DND-41 (cell line): ENCODE measurements around the gene SEMA4G.

Experiments used
- ATAC-seq: fragments of 200-7000 bp; cut with Tn5 transposase; 3 replicates; pipeline ENCODE4 v1.9.1; 2021; ENCODE audit warnings: low read depth; ENCODE audit not compliant: insufficient read depth
- DNase-seq: peaks from one replicate; pipeline ENCODE4 v3.0.0-alpha.2; 2020
- H2AFZ ChIP-seq: 2 replicates; pipeline ENCODE4 v1.6.0; 2012; ENCODE audit warnings: low read depth, low read length
- H3K27ac ChIP-seq: 2 replicates; pipeline ENCODE4 v1.5.1; 2012; ENCODE audit warnings: low read length, inconsistent platforms
- H3K27me3 ChIP-seq: fragments of 200-600 bp; sonication (generic); 2 replicates; pipeline ENCODE4 v1.6.0; 2012; ENCODE audit warnings: low read length, mild to moderate bottlenecking, inconsistent platforms; ENCODE audit not compliant: insufficient read depth, poor library complexity
- H3K36me3 ChIP-seq: 2 replicates; pipeline ENCODE4 v1.5.1; 2012; ENCODE audit warnings: low read length, inconsistent platforms; ENCODE audit not compliant: insufficient read depth
- H3K4me1 ChIP-seq: 2 replicates; pipeline ENCODE4 v1.5.1; 2012; ENCODE audit warnings: mild to moderate bottlenecking, low read length; ENCODE audit not compliant: insufficient read depth
- H3K4me2 ChIP-seq: 2 replicates; pipeline ENCODE4 v1.6.0; 2012; ENCODE audit warnings: mild to moderate bottlenecking, moderate library complexity, low read length, inconsistent platforms; ENCODE audit not compliant: insufficient read depth
- H3K4me3 ChIP-seq, 2 experiments: fragments of 200-600 bp in 1 of 2; shearing (Covaris generic) in 1 of 2; 2 replicates each; pipeline ENCODE4 v1.5.1; 2012 to 2016; ENCODE audit warnings: inconsistent platforms in 2 of 2, low read length in 2 of 2, mild to moderate bottlenecking in 2 of 2, low read depth in 1 of 2, moderate library complexity in 1 of 2
- H3K79me2 ChIP-seq: 2 replicates; pipeline ENCODE4 v1.6.0; 2012; ENCODE audit warnings: low read length, inconsistent platforms; ENCODE audit not compliant: insufficient read depth
- H3K9ac ChIP-seq: 2 replicates; pipeline ENCODE4 v1.6.0; 2012; ENCODE audit warnings: low read depth, mild to moderate bottlenecking, inconsistent platforms, low read length, moderate library complexity
- H3K9me3 ChIP-seq: 2 replicates; pipeline ENCODE4 v1.5.1; 2012; ENCODE audit warnings: low read length, moderate library complexity, mild to moderate bottlenecking, inconsistent platforms; ENCODE audit not compliant: insufficient read depth, severe bottlenecking
- H4K20me1 ChIP-seq: 2 replicates; pipeline ENCODE4 v1.6.0; 2012; ENCODE audit warnings: low read length; ENCODE audit not compliant: insufficient read depth
- EZH2 ChIP-seq: IDR thresholded peaks from 3 replicates; pipeline ENCODE4 v1.6.1; 2012; ENCODE audit warnings: borderline replicate concordance, low read depth, mild to moderate bottlenecking, moderate library complexity, low read length, inconsistent platforms; ENCODE audit not compliant: severe bottlenecking
- TF ChIP-seq, protein P1 (sequence below): IDR thresholded peaks from 2 replicates; pipeline ENCODE4 v1.5.1; 2012; ENCODE audit warnings: borderline replicate concordance, low read length, moderate library complexity, mild to moderate bottlenecking; ENCODE audit not compliant: poor library complexity, severe bottlenecking; ENCODE audit errors: extremely low read depth

Gene SEMA4G

GRCh38 chr10:101005361-101005760 lies 36.1 kb downstream of the SEMA4G start:
- Histone ChIP-seq H2AFZ (no peak overlapping the region), H3K36me3 (peaks cover 13% of the 10 kb centered on the region; the same call in 1 of the 2 replicates), H3K4me1 (peaks cover under 1% of the 10 kb centered on the region; the same call in 1 of the 2 replicates), H3K9ac (no peak overlapping the region), H4K20me1 (peaks cover 4% of the 10 kb centered on the region; the same call in 1 of the 2 replicates), H3K9me3 (no peaks in the 10 kb centered on the region), H3K4me3 (no peak overlapping the region), H3K27ac (no peak overlapping the region), H3K27me3 (no peaks in the 10 kb centered on the region), H3K79me2 (no peaks in the 10 kb centered on the region), H3K4me2 (no peak overlapping the region)
- DNase-seq, result no peak
- ATAC-seq, result no peak
- TF ChIP-seq, protein P1, sequence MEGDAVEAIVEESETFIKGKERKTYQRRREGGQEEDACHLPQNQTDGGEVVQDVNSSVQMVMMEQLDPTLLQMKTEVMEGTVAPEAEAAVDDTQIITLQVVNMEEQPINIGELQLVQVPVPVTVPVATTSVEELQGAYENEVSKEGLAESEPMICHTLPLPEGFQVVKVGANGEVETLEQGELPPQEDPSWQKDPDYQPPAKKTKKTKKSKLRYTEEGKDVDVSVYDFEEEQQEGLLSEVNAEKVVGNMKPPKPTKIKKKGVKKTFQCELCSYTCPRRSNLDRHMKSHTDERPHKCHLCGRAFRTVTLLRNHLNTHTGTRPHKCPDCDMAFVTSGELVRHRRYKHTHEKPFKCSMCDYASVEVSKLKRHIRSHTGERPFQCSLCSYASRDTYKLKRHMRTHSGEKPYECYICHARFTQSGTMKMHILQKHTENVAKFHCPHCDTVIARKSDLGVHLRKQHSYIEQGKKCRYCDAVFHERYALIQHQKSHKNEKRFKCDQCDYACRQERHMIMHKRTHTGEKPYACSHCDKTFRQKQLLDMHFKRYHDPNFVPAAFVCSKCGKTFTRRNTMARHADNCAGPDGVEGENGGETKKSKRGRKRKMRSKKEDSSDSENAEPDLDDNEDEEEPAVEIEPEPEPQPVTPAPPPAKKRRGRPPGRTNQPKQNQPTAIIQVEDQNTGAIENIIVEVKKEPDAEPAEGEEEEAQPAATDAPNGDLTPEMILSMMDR, result no peak
- no peak for TF ChIP-seq EZH2

DNA sequence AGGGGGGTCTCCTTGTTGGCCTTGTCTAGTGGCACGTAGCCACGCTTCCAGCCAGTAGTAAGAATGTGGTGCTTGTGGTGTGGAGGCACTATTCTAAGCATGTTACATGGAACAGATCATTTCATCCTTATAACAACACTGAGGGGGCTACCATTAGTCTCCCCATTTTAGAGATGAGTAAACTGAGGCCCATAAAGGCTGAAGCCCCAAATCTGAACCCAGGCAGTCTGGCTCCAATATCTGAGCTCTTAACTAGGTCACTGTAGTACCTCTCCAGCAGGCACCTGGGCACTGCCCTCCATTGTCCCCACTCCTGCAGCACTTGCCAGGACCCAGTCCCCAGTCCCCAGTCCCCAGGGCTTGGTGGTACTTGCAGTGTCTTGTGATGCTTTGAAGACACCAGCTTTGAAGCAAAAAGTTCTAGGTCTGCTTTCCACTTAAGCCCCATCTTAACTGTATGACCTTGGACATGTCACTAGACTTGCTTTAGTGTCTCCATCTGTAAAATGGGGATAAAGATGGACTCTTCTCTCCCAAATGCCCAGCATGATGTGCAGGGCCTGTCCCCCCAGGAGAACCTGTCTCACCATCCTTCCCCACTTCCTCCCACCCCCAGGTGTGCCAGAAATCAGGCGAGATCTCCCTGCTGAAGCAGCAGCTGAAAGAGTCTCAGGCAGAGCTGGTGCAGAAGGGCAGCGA lies 36.7 kb downstream of the SEMA4G start:
- Histone ChIP-seq H3K79me2 (no peaks in the 10 kb centered on the region), H3K4me1 (no peaks in the 10 kb centered on the region), H2AFZ (no peak overlapping the region), H3K4me2 (no peak overlapping the region), H3K4me3 (no peak overlapping the region), H4K20me1 (peaks cover 4% of the 10 kb centered on the region; the same call in 1 of the 2 replicates), H3K27me3 (no peaks in the 10 kb centered on the region), H3K27ac (no peak overlapping the region), H3K9me3 (no peaks in the 10 kb centered on the region), H3K9ac (no peak overlapping the region), H3K36me3 (peaks cover 13% of the 10 kb centered on the region; the same call in 1 of the 2 replicates)
- DNase-seq (no peak), ATAC-seq (no peak)
- TF ChIP-seq EZH2, result no peak
- TF ChIP-seq, protein P1, result no peak

- ATAC-seq (no peak), DNase-seq (no peak)
- peaks cover 4% of the 10 kb centered on the region; the same call in 1 of the 2 replicates for H4K20me1 ChIP-seq
- TF ChIP-seq EZH2, result no peak
- TF ChIP-seq, protein P1, result no peak
- H3K4me1 ChIP-seq, result no peaks in the 10 kb centered on the region
- H3K36me3 ChIP-seq, result peaks cover 13% of the 10 kb centered on the region; the same call in 1 of the 2 replicates
- no peak overlapping the region for H3K27ac ChIP-seq
- no peak overlapping the region for H3K4me3 ChIP-seq
- H2AFZ ChIP-seq, result no peak overlapping the region
- H3K9me3 ChIP-seq, result no peaks in the 10 kb centered on the region
- H3K9ac ChIP-seq, result no peak overlapping the region
- H3K27me3 ChIP-seq, result no peaks in the 10 kb centered on the region
- no peaks in the 10 kb centered on the region for H3K79me2 ChIP-seq
- no peak overlapping the region for H3K4me2 ChIP-seq
These were observed 37.3 kb downstream of the SEMA4G start for GRCh38 chr10:101006593-101007098.
